ENCODE measurements around the gene RASA3. TPM values are rescaled to one million over a fixed set of nuclear protein-coding genes. Genes with fewer than 3 reads are reported as not detected.

Gene RASA3
- total RNA-seq, 2 donors from 2014 or later: 4.4 to 7.2 TPM

DNA sequence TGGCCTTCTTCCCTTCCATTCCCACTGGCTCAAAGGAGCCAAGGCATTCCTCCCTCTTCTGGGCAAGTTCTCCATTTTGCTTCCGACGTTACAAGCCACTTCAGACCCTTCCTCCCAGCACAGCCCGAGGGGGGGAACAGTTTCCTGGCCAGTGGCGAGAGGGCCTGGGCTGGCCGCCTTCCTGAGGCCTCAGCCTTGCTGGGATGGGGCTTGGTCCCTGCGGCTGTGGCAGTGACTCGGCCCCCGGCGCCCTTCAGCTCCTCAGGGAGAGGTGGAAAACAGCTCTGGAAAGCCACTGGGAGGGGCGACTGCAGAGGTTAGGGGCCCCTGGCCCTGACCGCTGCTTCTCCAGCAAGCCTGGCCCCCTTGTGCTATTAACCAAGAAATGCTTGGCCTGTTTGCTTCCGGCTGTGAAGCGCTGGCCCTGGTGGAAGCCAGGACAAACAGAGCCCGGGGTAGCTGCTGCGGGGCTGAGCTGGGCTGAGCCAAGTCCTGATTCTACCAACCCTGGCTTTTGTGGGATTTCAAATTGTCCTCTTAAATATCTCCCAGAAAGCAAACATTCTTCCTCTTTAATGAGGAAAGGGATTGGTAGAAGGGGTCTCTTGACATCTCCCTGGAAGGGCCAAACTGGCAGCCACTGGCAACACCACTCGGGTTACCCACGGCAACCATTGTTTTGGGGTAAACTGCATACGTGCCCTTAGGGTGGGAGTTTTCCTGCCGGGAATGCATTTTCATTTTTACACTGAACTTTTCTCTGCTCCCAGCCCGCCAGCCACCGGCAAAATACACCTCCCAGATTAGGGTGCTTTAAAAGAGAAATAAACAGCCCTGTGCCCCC, 197.2 kb downstream of the RASA3 start:
- Histone ChIP-seq H3K36me3 (no peaks in the 10 kb centered on the region), H3K27ac (no peak overlapping the region), H3K27me3 (no peaks in the 10 kb centered on the region), H3K4me3 (no peak overlapping the region), H3K9me3 (no peaks in the 10 kb centered on the region), H3K4me1 (no peaks in the 10 kb centered on the region), H3K9ac (ENCODE audit: low read depth in 2 of 2, low read length in 2 of 2) (no peak overlapping the region)
- intact Hi-C loops (cut with DNase I): no loop called here
- TF ChIP-seq, protein P1, sequence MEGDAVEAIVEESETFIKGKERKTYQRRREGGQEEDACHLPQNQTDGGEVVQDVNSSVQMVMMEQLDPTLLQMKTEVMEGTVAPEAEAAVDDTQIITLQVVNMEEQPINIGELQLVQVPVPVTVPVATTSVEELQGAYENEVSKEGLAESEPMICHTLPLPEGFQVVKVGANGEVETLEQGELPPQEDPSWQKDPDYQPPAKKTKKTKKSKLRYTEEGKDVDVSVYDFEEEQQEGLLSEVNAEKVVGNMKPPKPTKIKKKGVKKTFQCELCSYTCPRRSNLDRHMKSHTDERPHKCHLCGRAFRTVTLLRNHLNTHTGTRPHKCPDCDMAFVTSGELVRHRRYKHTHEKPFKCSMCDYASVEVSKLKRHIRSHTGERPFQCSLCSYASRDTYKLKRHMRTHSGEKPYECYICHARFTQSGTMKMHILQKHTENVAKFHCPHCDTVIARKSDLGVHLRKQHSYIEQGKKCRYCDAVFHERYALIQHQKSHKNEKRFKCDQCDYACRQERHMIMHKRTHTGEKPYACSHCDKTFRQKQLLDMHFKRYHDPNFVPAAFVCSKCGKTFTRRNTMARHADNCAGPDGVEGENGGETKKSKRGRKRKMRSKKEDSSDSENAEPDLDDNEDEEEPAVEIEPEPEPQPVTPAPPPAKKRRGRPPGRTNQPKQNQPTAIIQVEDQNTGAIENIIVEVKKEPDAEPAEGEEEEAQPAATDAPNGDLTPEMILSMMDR (IDR thresholded peaks at IDR 0.05): no peak
- no peak for DNase-seq

DNA sequence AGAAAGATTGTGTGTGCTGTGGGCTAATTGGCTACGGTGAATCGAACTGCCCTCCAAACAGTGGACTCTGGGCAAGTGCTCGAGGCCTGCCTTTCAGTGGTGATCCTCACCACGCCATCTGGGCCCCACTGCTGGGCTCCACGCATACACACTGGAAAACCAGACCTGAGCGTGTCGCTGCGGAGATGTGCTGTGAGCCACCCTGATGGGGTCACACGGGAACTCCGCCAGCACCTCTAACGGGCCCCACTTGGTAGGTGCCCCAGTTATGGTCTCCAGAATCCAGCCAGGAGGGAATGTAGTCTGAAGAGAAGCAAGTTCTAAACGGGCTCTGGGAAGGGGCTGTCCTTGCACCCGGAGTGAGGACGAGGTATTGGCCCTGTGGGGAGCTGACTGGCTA, 197.8 kb downstream of the RASA3 start:
- Histone ChIP-seq H3K9ac (ENCODE audit: low read depth in 2 of 2, low read length in 2 of 2) (no peak overlapping the region), H3K27ac (no peak overlapping the region), H3K4me3 (no peak overlapping the region), H3K36me3 (no peaks in the 10 kb centered on the region), H3K4me1 (no peaks in the 10 kb centered on the region), H3K27me3 (no peaks in the 10 kb centered on the region), H3K9me3 (no peaks in the 10 kb centered on the region)
- no peak for DNase-seq
- TF ChIP-seq, protein P1 (IDR thresholded peaks at IDR 0.05): no peak
- intact Hi-C loops (cut with DNase I): no loop called here

DNA sequence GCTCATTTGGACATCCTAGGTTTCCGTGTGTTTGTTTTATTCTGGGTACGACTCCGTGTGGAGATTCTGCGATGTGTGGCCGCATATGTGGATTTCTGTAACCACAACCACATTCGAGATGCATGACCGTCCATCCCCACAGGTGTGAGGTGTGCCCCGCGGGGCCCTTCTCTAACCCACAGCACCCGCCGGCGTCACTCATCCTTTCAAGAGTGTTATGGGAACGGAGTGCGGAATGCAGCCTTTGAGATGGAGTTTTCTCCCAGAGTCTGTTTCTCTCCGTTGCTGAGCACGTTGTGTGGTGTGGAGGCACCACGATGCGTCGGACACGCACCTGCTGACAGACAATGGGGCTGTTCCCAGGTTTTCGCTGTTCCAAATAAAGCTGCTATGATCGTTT, 198.5 kb downstream of the RASA3 start:
- DNase-seq: no peak
- intact Hi-C loops (cut with DNase I): no loop called here
- Histone ChIP-seq H3K4me3 (no peak overlapping the region), H3K9me3 (no peaks in the 10 kb centered on the region), H3K9ac (ENCODE audit: low read depth in 2 of 2, low read length in 2 of 2) (no peak overlapping the region), H3K27me3 (no peaks in the 10 kb centered on the region), H3K27ac (no peak overlapping the region), H3K36me3 (no peaks in the 10 kb centered on the region), H3K4me1 (no peaks in the 10 kb centered on the region)
- TF ChIP-seq, protein P1 (IDR thresholded peaks at IDR 0.05): no peak

DNA sequence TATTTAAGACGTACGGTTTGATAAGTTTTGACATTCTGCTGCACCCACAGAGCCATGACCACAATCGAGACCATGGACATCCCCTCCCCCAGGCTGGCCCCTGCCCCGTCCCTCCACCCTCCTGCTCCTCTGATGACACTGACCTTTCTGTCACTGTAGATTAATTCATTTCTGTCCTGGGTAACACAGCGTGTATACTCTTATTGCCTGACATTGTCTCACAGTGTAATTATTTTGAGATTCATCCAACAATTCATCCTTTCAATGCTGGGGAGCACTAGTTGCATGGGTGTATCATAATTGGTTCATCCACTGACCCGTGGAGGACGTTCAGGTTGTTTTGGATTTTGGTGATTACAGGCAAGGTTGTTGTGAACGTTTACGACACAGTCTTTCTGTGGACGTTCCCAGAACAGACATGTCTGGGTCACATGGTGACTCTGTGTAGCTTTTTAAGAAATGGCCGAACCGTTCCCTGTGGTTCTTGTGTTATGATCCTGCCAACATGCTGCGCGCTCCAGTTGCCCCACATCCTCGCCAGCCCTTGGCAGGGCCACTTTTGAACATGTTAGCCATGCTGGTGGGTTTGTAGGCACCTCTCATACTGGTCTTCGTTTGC, 200.5 kb downstream of the RASA3 start:
- no peak overlapping the region for H3K27ac ChIP-seq
- no peak for DNase-seq
- TF ChIP-seq, protein P1 (IDR thresholded peaks at IDR 0.05): no peak
- no peak overlapping the region for H3K4me3 ChIP-seq
- no peaks in the 10 kb centered on the region for H3K36me3 ChIP-seq
- no peak overlapping the region for H3K9ac ChIP-seq (ENCODE audit: low read depth in 2 of 2, low read length in 2 of 2)
- no peaks in the 10 kb centered on the region for H3K9me3 ChIP-seq
- H3K4me1 ChIP-seq: no peaks in the 10 kb centered on the region
- no peaks in the 10 kb centered on the region for H3K27me3 ChIP-seq
- intact Hi-C loops (cut with DNase I): no loop called here

DNA sequence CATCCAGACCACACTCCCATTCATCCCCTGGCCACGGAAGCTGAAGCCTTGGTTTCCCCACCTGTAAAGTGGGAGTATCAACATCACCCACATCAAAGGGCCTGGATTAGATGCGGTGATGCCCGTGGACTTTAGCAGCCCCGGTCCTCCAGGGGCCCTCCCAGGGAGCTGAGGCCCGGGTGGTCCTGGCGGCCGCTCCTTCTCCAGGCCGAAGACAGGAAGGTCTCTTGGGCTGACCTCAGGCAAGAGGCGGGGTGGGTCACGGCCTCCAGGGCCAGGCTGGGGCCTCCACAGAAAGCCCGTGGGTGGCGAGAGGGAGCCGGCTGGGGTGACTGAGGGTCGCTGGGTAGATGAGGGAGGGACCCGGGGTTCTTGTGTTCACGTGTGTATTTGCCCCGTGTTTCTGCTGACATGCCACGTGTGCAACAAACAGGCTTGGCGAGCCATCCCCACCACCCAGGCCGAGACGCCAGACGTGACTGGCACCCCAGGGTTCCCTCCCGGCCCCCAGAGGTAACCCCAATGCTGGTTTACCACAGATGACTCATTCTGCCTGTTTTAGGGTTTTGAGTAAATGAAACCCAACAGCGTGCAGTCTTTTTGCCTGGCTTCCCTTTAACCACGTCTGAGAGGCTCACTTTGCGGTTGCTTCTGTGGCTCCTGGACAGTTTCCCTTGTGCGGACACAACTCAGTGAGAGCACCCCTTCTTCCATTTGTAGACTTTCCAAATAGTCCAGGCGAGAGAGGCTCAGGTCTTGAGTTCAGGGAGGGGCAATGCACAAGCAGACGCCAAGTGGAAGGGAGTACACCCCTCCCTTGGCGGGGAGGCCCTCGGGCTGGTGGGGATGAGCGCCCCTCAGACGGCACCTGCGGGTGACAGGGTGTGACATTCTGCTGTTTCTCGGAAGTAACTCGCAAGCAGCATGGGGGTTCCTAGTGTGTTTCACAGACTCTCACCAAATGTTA, 201.5 kb downstream of the RASA3 start:
- Histone ChIP-seq H3K9me3 (no peaks in the 10 kb centered on the region), H3K9ac (ENCODE audit: low read depth in 2 of 2, low read length in 2 of 2) (no peak overlapping the region), H3K27me3 (no peaks in the 10 kb centered on the region), H3K4me1 (no peaks in the 10 kb centered on the region), H3K4me3 (no peak overlapping the region), H3K27ac (no peak overlapping the region), H3K36me3 (no peaks in the 10 kb centered on the region)
- TF ChIP-seq, protein P1 (IDR thresholded peaks at IDR 0.05): no peak
- no peak for DNase-seq
- intact Hi-C loops (cut with DNase I): no loop called here

Measured in colonic mucosa (tissue), 4 donors.